Esophagus mucosa (tissue), 1 donor: ENCODE results near the gene CARMIL3. TPM values are rescaled to one million over a fixed set of nuclear protein-coding genes. Genes with fewer than 3 reads are reported as not detected.

Experiments used
- ATAC-seq: fragments of 200-7000 bp; cut with Tn5 transposase; one replicate; pipeline ENCODE4 v1.9.1; 2020
- total RNA-seq: library from RNA; stranded (reverse); gene quantifications from one replicate; pipeline ENCODE4 v1.2.4, GENCODE V29; 2023
- donor health status: DM: yes; HTN: yes; CAD: no.

Gene CARMIL3
- total RNA-seq, 1 donor from 2014 or later = 0.48 TPM

DNA sequence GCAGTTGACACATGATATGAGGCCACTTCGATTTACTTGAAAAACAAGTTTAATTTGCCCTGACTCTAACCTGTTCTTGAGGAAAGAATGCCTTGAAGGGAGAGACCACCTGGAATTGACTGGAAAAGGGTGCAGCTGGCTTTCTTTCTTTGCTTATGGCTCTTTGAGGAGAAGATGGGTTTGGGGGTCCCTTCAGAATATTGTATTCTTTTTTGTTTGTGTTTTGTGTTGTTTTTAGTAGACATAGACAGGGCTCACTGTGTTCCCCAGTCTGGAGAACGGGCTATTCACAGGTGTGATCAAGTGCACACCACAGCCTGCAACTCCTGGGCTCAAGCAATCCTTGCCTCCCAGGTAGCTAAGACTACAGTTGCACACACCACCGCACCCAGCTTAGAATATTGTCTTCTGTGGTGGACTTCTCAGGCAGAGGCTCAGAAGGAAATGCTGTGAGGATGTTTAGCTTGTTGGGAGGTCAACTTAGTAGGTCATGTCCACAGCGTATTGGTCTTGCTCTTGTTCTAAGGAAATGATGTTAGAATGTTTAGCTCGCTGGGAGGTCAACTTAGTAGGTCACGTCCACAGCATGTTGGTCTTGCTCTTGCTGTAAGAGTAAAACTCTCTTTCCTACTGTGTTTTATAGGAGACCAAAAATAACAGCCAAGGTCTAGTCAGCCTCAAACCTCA, 64.5 kb downstream of the CARMIL3 start:
- ATAC-seq = no peak

DNA sequence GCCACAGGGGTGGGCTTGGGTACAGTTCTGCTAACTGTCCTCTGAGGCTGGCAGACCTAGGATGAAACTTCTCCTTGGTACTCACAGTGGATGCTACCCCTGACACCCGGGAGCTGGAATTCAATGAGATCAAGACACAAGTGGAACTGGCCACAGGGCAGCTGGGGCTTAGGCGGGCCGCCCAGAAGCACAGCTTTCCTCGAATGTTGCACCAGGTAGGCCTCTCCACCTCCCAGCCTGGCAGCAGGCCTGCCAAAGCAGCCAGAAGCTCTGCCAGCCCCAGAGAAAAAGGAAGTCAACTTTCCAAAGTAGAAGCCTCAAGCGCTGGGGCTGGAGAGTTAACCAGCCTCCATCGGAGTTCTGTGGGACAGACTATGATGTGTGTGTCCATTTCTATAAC, 65.4 kb downstream of the CARMIL3 start:
- no peak for ATAC-seq

Other genes with a start within 250 kb of the CARMIL3 start
- 22.2 TPM for gene DHRS4, start 98.2 kb upstream of the CARMIL3 start, total RNA-seq
- 28.8 TPM for gene DHRS4L2, start 63.1 kb upstream of the CARMIL3 start, total RNA-seq
- not detected for gene CPNE6, start 19.6 kb downstream of the CARMIL3 start, total RNA-seq
- gene PCK2, start 42.3 kb downstream of the CARMIL3 start, total RNA-seq = 44.4 TPM
- gene DCAF11, start 62.8 kb downstream of the CARMIL3 start, total RNA-seq = 48.2 TPM
- gene NRL, start 62.9 kb downstream of the CARMIL3 start, total RNA-seq = 1.1 TPM
- 0.60 TPM for gene FITM1, start 78.7 kb downstream of the CARMIL3 start, total RNA-seq
- gene PSME1, start 84.2 kb downstream of the CARMIL3 start, total RNA-seq = 123 TPM
- gene EMC9, start 89.6 kb downstream of the CARMIL3 start, total RNA-seq = 19.1 TPM
- 116 TPM for gene PSME2, start 94.6 kb downstream of the CARMIL3 start, total RNA-seq
- 39.7 TPM for gene RNF31, start 95.5 kb downstream of the CARMIL3 start, total RNA-seq
- 44.2 TPM for gene IRF9, start 109.3 kb downstream of the CARMIL3 start, total RNA-seq
- 5.4 TPM for gene REC8, start 120.1 kb downstream of the CARMIL3 start, total RNA-seq
- gene IPO4, start 136.8 kb downstream of the CARMIL3 start, total RNA-seq = 44.6 TPM
- 30.3 TPM for gene TM9SF1, start 143.4 kb downstream of the CARMIL3 start, total RNA-seq
- not detected for gene TSSK4, start 153.7 kb downstream of the CARMIL3 start, total RNA-seq
- 49.0 TPM for gene CHMP4A, start 161.5 kb downstream of the CARMIL3 start, total RNA-seq
- gene MDP1, start 164.1 kb downstream of the CARMIL3 start, total RNA-seq = 9.5 TPM
- gene NEDD8, start 180.4 kb downstream of the CARMIL3 start, total RNA-seq = 131 TPM
- 38.9 TPM for gene GMPR2, start 180.9 kb downstream of the CARMIL3 start, total RNA-seq
- 97.0 TPM for gene TINF2, start 190.6 kb downstream of the CARMIL3 start, total RNA-seq
- gene TGM1, start 211.2 kb downstream of the CARMIL3 start, total RNA-seq = 1,652 TPM
- gene RABGGTA, start 219.6 kb downstream of the CARMIL3 start, total RNA-seq = 91.5 TPM
- 110 TPM for gene DHRS1, start 247.8 kb downstream of the CARMIL3 start, total RNA-seq
- 20.5 TPM for gene NOP9, start 247.8 kb downstream of the CARMIL3 start, total RNA-seq